ENCODE measurements around the gene TM7SF2.
"Not testable (repeated sequence)": the region's sequence is repeated elsewhere in the genome, so short reads cannot be mapped to it uniquely, and the experiment has no call there.

TM7SF2 gene

GRCh38 chr11:65130631-65131416 is 19.2 kb downstream of the TM7SF2 start:
- DNase-seq = no peak

- no peak for DNase-seq
Measured at GRCh38 chr11:65131417-65131776, 19.7 kb downstream of the TM7SF2 start.

GRCh38 chr11:65131895-65132237 is 20.2 kb downstream of the TM7SF2 start:
- DNase-seq = no peak

GRCh38 chr11:65132238-65132987 is 20.7 kb downstream of the TM7SF2 start:
- DNase-seq = no peak

GRCh38 chr11:65132988-65133700 is 21.5 kb downstream of the TM7SF2 start:
- peak; percentile 47 for DNase-seq

- DNase-seq = no peak
Measured at GRCh38 chr11:65133724-65134123, 22.1 kb downstream of the TM7SF2 start.

- peak; percentile 88 for DNase-seq
Measured at GRCh38 chr11:65134240-65134951, 22.7 kb downstream of the TM7SF2 start, which contains the start of gene SYVN1. SYVN1 (minus strand) TSS chr11:65134519; CDS start chr11:65133601, 918 bp downstream.

GRCh38 chr11:65134952-65135632 is 23.4 kb downstream of the TM7SF2 start:
- DNase-seq = peak; percentile 75

GRCh38 chr11:65135633-65136145 is 24.0 kb downstream of the TM7SF2 start:
- DNase-seq = no peak

GRCh38 chr11:65136515-65137096 is 24.9 kb downstream of the TM7SF2 start:
- no peak for DNase-seq

GRCh38 chr11:65141896-65142494 is 30.3 kb downstream of the TM7SF2 start:
- DNase-seq = no peak

GRCh38 chr11:65147352-65148075 is 35.8 kb downstream of the TM7SF2 start:
- no peak for DNase-seq

GRCh38 chr11:65148657-65149056 is 37.0 kb downstream of the TM7SF2 start:
- no peak for DNase-seq

GRCh38 chr11:65150131-65150508 is 38.4 kb downstream of the TM7SF2 start:
- DNase-seq = not testable (repeated sequence)

GRCh38 chr11:65150509-65151299 is 39.0 kb downstream of the TM7SF2 start:
- DNase-seq = no peak

GRCh38 chr11:65151331-65151899 is 39.7 kb downstream of the TM7SF2 start:
- no peak for DNase-seq

GRCh38 chr11:65152122-65152521 is 40.5 kb downstream of the TM7SF2 start:
- DNase-seq = no peak

- no peak for DNase-seq
Measured at GRCh38 chr11:65156256-65156655, 44.6 kb downstream of the TM7SF2 start.

- DNase-seq = no peak
Measured at GRCh38 chr11:65156926-65157325, 45.3 kb downstream of the TM7SF2 start.

Measured in activated CD4-positive, alpha-beta T cell treated with anti-CD3 and anti-CD28 coated beads, Interleukin-2, amount 50 U/mL, for 1 hour (primary cell).